Activated CD4-positive, CD25-positive, alpha-beta regulatory T cell (primary cell): ENCODE results near the gene GLB1L3.
"Not testable (repeated sequence)": the region's sequence is repeated elsewhere in the genome, so short reads cannot be mapped to it uniquely, and the experiment has no call there.

Experiments used
- DNase-seq, 4 experiments: peaks; one replicate each; lab custom pipeline; 2025; lab: John Stamatoyannopoulos, UW

The GLB1L3 gene

DNA sequence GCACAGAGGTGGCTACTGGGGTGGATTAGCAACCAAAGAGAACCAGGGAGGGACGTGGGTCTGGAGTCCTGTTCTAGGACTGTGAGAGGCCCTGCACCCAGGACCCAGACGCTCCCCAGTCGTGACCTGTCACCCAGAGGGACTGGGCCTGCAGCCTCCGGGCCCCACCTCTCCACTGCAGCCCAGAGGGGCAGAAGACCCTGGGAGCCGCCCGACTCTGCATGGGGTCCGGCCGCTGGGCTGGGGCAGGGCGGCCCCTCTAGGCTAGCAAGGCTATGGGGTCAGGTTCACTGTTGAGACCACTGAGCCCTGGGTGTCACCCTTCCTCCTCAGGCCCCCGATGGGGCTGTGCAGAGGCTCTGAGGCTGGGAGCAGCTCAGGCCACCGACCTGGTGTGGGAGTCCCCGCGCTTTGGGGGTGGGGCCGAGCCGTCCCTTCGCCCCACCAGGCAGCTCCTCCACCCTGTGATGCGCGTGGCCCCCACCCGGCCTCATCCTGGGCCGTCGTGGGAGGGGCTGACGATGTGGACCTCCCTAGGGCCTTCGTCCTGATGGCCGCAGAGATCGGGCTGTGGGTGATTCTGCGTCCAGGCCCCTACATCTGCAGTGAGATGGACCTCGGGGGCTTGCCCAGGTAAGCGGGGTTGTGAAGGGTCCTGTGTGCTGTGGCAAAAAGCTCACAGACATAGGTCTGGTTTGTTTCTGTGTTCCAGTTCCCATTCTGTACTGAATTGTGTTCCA is 68.5 kb downstream of the GLB1L3 start:
- not testable (repeated sequence) for DNase-seq

- DNase-seq, result no peak
Measured at GRCh38 chr11:134345237-134345550, 69.0 kb downstream of the GLB1L3 start.

- DNase-seq, result no peak
Measured at GRCh38 chr11:134346101-134346975, 70.2 kb downstream of the GLB1L3 start.

- no peak for DNase-seq
Measured at GRCh38 chr11:134346976-134347350, 70.8 kb downstream of the GLB1L3 start.

DNA sequence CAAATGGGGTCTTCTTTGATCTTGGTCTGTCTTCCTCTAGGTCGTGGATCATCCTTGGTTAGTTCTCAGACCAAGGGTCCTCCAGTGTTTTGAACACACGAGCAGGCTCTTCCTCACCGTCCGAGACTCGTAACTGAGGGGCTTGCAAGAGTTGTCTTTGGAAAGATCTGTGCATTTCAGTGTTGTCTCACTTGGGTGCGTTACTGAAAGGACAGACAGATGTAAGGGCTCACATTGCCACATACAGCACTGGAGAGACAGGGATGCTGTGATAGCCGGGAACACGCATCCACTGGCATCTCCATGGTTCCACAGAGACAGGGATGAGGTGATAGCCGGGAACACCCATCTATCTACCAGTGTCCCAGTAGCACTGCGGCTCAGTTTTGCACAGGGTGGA is 71.3 kb downstream of the GLB1L3 start:
- DNase-seq, result no peak

DNA sequence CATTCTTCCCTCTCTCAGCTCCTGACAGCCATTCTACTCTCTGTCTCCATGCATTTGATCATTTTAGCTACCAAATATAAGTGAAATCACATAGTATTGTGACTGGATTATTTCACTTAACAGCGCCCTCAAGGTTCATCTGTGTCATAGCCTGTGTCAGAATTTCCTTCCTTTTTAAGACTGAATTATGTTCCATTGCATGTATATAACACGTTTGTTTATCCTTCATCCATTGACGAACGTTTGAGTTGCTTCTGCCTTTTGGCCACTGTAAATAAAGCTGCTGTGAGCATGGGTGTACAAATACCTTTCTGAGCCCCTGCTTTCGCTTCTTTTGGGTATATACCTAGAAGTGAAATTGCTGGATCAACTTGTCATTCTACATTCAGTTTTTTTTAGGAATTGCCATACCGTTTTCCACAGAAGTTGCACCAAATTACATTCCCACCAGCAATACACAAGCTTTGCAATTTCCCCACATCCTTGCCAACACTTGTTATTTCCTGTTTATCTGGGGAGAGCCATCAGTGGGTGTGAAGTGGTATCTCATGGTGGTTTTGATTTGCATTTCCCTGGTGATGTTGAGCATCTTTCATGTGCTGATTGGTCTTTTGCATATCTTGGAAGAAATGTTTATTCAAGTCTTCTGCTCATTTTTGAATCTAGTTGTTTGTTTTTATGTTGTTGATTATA is 73.1 kb downstream of the GLB1L3 start:
- DNase-seq, result no peak

DNA sequence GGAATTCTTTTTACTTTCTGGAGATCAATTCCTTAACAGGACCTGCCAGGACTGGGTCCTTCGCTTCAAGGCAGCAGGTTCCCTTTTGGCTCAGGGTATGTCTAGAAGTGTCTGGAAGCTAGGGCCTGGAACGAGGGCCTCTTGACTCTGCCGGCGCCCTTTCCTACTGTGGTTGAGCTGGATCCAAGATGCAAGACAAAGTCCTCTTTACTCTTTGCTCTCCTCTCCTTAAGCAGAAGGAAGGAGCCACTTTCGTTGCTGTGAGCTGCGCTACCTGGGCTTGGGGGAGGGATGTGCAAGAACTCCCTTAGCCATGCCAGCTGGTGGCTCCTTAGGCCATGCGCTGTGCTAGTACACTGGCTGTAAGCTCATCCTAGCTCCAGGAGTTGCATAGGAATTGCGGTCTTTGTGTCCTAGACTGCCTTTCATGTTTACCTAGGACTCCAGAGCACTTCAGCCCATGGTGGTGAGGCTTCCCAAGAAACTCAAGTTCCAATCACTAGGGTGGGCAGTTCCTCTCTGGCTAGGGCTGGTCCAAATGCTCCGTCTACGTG is 73.7 kb downstream of the GLB1L3 start:
- DNase-seq, result no peak

DNA sequence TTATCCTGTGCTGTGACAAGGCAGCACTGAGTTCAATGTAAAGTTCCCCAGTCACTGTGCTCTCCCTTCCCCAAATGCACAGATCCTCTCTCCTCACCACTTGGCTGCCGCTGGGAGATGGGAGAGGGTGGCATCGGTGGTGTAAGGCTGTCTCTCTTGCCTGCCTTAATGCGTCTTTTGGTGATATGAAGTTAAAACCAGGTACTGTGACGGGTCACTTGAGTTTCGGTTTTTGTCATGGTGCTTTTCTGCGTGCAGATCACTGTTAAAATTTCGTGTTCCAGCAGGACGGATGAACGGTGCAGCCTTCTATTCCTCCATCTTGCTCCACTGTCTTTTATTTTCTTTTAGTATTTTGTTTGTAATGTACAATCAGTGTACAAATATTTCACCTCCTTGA is 74.2 kb downstream of the GLB1L3 start:
- no peak for DNase-seq

DNA sequence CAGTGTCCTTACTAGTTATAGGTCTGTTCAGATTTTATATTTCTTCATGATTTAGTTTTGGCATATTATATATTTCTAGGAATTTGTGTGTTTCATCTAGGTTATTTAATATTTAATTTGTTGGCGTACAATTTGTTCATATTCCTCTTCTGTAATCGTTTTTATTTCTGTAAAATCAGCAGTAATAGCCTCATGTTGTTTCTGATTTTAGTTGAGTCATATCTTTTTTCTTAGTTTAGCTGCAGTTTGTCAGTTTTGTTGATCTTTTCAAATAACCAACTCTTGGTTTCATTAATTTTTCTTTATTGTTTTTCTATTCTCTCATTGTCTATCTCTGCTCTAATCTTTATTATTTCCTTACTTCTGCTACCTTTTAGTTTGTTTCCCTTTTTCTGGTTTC is 75.9 kb downstream of the GLB1L3 start:
- no peak for DNase-seq

GRCh38 chr11:134355136-134355535 is 79.0 kb downstream of the GLB1L3 start:
- no peak for DNase-seq

- DNase-seq, result no peak
Measured at GRCh38 chr11:134355656-134356055, 79.5 kb downstream of the GLB1L3 start.

DNA sequence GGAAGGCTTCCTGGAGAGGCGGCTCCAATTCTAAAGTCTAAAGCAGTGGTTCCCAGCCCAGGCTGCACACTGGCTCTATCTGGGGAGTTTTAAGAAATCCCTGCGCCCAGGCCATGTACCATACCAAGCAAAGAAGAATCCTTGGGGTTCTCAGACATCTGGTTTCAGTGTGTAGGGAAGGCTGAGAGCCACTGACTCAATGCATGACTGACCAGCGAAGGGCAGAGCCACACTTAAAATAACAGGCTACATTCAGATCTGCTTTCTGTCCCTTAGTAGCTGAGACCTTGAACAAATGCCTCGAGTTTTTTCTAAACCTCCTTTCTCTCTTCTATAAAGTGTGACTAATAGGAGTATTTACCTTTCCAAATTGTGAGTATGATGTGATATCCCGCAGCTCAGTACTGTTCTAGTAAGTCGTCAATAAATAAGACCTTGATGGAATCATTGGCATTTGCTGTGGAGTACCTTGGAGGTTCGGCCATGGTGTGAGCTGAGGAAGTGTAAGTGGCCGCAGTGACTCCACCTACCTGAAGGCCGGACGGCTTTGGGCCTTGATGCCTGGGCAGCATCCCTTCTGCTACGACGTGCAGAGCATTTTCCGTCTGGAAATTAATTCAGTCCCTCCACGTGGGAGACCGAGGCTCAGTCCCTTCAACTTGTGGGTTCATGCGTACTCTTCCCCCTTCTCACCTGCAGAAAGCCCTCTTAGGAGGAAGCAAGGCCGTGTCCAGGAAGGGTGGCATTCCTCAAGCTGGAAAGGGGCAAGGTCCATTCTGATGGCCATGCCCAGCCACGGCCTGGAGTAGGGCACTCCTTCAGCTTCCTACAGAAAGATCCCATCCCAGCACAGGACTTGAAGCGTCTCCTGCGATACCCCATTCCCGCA is 80.7 kb downstream of the GLB1L3 start:
- DNase-seq, result no peak

GRCh38 chr11:134357545-134357839 is 81.3 kb downstream of the GLB1L3 start:
- no peak for DNase-seq

GRCh38 chr11:134358165-134358855 is 82.1 kb downstream of the GLB1L3 start:
- DNase-seq, result no peak

DNA sequence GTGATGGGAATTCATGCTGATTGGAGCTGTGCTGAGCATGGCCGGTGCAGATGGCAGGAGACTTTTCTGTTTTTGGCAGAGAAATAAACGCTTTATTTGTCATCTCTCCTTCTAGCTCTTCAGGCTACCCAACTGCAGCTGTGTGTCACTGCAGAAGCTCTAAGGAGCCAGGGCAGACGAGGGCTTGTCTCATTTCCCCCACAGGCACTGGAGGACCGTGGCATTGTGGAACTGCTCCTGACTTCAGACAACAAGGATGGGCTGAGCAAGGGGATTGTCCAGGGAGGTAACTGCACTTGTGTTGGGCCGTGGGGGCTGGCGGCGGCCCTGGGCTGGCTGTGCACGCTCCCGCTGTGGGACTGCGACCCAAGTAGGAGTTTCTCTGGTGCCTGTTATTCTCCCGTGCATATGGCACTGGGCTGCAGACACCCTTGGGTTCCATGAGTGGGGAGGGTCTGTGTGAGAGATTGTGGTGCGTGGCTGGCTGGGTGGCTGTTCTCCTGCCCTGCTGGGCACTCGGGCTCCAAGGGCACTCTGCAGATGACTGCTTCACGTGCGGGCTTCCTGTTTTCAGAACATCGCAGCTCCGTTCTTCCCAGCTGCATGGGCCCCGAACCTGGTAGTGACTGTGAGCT is 82.8 kb downstream of the GLB1L3 start:
- DNase-seq, result no peak

DNA sequence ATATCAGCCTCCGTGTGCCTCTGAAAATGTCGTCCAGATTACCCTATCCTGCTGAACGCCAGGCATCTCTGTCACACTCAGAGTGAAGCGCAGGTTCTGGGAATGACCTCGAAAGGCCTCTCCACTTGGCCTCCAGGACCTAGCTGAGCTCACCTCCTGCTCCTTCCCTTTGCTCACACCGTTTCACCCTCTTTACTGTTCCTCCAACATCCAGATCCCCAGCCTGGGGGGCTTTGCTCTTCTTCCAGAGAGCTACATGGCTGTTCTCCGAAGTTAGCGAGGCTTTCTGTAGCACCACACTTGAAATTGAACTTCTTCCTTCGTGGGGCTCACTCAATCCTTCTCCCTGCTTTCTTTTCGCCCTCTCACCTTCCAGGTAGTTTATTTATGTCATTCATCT is 83.5 kb downstream of the GLB1L3 start:
- DNase-seq, result no peak

DNA sequence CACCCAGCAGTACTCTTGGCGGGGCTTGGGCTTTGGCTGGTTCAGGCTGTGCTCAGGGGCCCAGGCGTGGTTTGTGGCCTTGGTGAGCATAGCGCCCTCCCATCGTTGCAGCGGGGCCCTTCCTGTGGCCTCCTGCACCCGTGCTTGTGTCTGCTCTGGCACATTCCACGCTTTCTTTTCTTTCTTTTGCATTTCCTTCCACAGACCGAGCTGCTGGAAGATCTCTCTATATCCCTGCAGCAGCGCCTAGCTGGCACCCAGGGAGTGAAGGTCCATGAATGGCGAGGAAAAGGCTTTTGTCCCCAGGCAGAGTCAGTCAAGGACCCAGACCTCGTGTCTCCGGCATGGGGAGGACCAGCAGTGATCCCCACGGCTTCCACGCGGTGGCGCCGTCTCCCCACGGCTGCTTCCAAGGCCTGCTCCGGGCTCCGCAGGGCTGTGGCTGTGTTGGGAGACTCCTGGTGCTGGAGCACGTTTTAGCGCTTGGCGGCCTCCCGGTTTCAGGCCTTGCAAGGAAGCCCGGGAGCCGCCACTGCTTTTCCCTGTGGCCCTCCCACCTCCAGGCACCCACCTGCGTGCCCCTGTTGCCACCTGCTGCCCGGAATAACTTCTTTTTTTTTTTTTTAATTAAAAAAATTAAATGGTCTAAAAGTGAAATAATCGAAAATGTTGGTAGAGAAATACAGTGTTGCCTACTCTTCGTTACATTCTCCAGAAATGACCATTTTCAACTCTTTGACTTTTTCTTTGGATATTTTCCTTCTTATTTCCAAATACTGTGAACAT is 84.1 kb downstream of the GLB1L3 start:
- DNase-seq, result peak in 3 of 4 experiments; percentile 17 to 34 (median 22)

DNA sequence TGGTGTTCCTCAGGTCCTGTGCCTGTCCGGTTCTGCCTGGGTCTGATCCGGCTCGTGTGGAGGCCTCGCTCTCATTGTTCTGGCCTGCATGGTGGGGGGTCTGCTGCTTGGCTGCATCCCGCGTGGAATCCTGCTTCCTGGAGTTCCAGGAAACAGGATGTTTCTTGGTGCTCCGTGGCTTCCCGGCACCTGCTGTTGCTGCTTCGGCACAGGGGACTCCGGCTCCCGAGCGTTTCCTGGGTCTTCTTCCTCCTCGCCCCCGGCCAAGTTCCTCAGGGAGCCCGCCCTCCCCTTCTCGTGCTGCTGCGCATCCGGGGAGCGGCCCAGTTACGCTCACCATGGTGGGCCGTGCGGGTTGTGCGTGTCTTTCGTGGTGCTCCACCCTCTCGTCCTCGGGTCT is 85.5 kb downstream of the GLB1L3 start:
- no peak for DNase-seq

DNA sequence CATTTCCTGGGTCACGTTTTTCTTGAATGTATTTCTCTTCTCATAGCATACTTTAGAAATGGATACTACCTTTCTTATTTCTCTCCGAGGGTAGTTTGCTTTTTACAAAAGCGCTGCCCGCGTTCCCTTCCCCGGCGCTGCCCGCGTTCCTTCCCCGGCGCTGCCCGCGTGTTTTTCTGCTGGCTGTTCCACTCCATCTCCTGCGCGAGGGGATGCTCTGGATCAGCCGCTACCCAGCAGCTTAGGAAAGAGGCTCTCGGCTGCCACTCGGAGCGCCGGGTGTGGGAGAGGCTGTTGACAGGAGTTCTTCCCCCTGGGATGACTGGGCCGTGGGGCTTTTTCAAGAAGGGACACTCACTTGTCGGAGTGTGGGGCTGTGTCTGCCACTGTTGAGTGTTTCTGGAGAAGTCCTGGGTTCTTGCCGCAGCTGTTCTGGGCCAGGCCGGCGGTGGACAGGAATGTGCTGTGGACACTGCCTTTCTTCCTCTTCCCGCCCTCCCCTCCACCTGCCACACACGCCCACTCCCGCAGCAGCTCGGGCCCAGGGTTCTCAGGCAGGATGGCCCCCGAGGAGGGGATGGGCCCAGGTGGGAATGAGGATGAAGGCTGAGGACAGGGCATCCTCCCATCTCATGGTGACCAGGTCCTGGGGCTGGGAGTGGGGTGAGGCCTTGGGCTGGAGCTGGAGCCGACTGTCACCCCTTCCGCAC is 86.2 kb downstream of the GLB1L3 start:
- no peak for DNase-seq
